HAP-1 (cell line): ENCODE data around the gene SKIL.
"Not testable (repeated sequence)": the region's sequence is repeated elsewhere in the genome, so short reads cannot be mapped to it uniquely, and the experiment has no call there.

ENCODE experiments used
- DNase-seq, 2 experiments: peaks; one replicate each; pipeline ENCODE4 v3.0.0-alpha.2; 2016 to 2020; ENCODE audit warnings: low spot score in 2 of 2
- H3K27me3 ChIP-seq: fragments of 250-450 bp; sonication (Bioruptor Pico); 2 replicates; pipeline ENCODE4 v1.5.1; 2020; ENCODE audit warnings: low read depth, mild to moderate bottlenecking, moderate library complexity
- H3K36me3 ChIP-seq: fragments of 250-450 bp; sonication (Bioruptor Pico); replicated peaks from 2 replicates; pipeline ENCODE4 v1.5.1; 2020; ENCODE audit warnings: mild to moderate bottlenecking
- H3K4me1 ChIP-seq: fragments of 250-450 bp; sonication (Bioruptor Pico); 2 replicates; pipeline ENCODE4 v1.5.1; 2020; ENCODE audit warnings: mild to moderate bottlenecking
- H3K4me3 ChIP-seq: fragments of 250-450 bp; sonication (Bioruptor Pico); 2 replicates; pipeline ENCODE4 v1.5.1; 2020; ENCODE audit warnings: mild to moderate bottlenecking, moderate library complexity
- H3K9me3 ChIP-seq: fragments of 250-450 bp; sonication (Bioruptor Pico); 2 replicates; pipeline ENCODE4 v1.5.1; 2020; ENCODE audit warnings: mild to moderate bottlenecking, moderate library complexity
- in situ Hi-C: fragments of 300-500 bp; cut with MboI; formaldehyde crosslinking; loops from 3 replicates; pipeline ENCODE4 v1.14.3; 2020; ENCODE audit warnings: low sequenced_read_pairs, inconsistent platforms, mixed read lengths

SKIL gene

GRCh38 chr3:170357176-170358041 is at the start of gene SKIL:
Gene SKIL, plus strand, starts transcription at chr3:170357715. Its CDS starts 2,617 bp downstream, at chr3:170360332.
- in situ Hi-C loops: no loop called here
- Histone ChIP-seq H3K27me3 (no peaks in the 10 kb centered on the region), H3K9me3 (no peaks in the 10 kb centered on the region), H3K36me3 (peaks cover 10% of the 10 kb centered on the region), H3K4me3 (peak within 1 kb of the TSS; percentile 83), H3K4me1 (peaks cover 12% of the 10 kb centered on the region; the same call in 1 of the 2 replicates)
- DNase-seq: peak; percentile 80 to 96

GRCh38 chr3:170309046-170309445 is 48.5 kb upstream of the SKIL start:
- in situ Hi-C loops: loop anchor here (25.0 kb wide), 1 partner anchor 503 kb away; no protein-coding TSS in a partner anchor
- H3K36me3 ChIP-seq: no peaks in the 10 kb centered on the region
- peaks cover 9% of the 10 kb centered on the region for H3K4me1 ChIP-seq

GRCh38 chr3:170317954-170318353 is 39.6 kb upstream of the SKIL start:
- no peak for DNase-seq
- Histone ChIP-seq H3K4me3 (no peak overlapping the region), H3K36me3 (no peaks in the 10 kb centered on the region), H3K4me1 (no peaks in the 10 kb centered on the region), H3K27me3 (no peaks in the 10 kb centered on the region), H3K9me3 (no peaks in the 10 kb centered on the region)
- in situ Hi-C loops: loop anchor here (25.0 kb wide), 1 partner anchor 494 kb away; no protein-coding TSS in a partner anchor

More at GRCh38 chr3:170309046-170309445, 48.5 kb upstream of the SKIL start:
- Histone ChIP-seq H3K4me3 (no peak overlapping the region), H3K27me3 (no peaks in the 10 kb centered on the region), H3K9me3 (no peaks in the 10 kb centered on the region)
- DNase-seq: no peak

GRCh38 chr3:170320461-170321121 is 36.9 kb upstream of the SKIL start:
- Histone ChIP-seq H3K27me3 (no peaks in the 10 kb centered on the region), H3K4me1 (no peaks in the 10 kb centered on the region), H3K36me3 (no peaks in the 10 kb centered on the region), H3K9me3 (no peaks in the 10 kb centered on the region; the same call in 1 of the 2 replicates), H3K4me3 (no peak overlapping the region)
- in situ Hi-C loops: loop anchor here (25.0 kb wide), 1 partner anchor 492 kb away; no protein-coding TSS in a partner anchor
- DNase-seq: no peak

- H3K4me3 ChIP-seq: no peak overlapping the region
- no peaks in the 10 kb centered on the region for H3K36me3 ChIP-seq
- no peaks in the 10 kb centered on the region for H3K27me3 ChIP-seq
- H3K4me1 ChIP-seq: no peaks in the 10 kb centered on the region
- in situ Hi-C loops: loop anchor here (25.0 kb wide), 1 partner anchor 491 kb away; no protein-coding TSS in a partner anchor
- DNase-seq: no peak
- H3K9me3 ChIP-seq: no peaks in the 10 kb centered on the region; the same call in 1 of the 2 replicates
Measured at GRCh38 chr3:170321321-170322034, 36.0 kb upstream of the SKIL start.

GRCh38 chr3:170322566-170323269 is 34.8 kb upstream of the SKIL start:
- Histone ChIP-seq H3K4me3 (no peak overlapping the region), H3K9me3 (peaks cover 3% of the 10 kb centered on the region; the same call in 1 of the 2 replicates), H3K36me3 (no peaks in the 10 kb centered on the region), H3K27me3 (no peaks in the 10 kb centered on the region), H3K4me1 (no peaks in the 10 kb centered on the region)
- DNase-seq: no peak
- in situ Hi-C loops: loop anchor here (25.0 kb wide), 1 partner anchor 490 kb away; no protein-coding TSS in a partner anchor

GRCh38 chr3:170323331-170323730 is 34.2 kb upstream of the SKIL start:
- H3K4me1 ChIP-seq: no peaks in the 10 kb centered on the region
- peaks cover 3% of the 10 kb centered on the region for H3K9me3 ChIP-seq
- H3K4me3 ChIP-seq: no peak overlapping the region
- in situ Hi-C loops: loop anchor here (25.0 kb wide), 1 partner anchor 489 kb away; no protein-coding TSS in a partner anchor
- no peaks in the 10 kb centered on the region for H3K27me3 ChIP-seq
- no peaks in the 10 kb centered on the region for H3K36me3 ChIP-seq
- no peak for DNase-seq

- H3K4me1 ChIP-seq: no peaks in the 10 kb centered on the region
- H3K9me3 ChIP-seq: peaks cover 3% of the 10 kb centered on the region
- no peak overlapping the region for H3K4me3 ChIP-seq
- DNase-seq: no peak
- in situ Hi-C loops: loop anchor here (25.0 kb wide), 1 partner anchor 487 kb away; no protein-coding TSS in a partner anchor
- H3K36me3 ChIP-seq: no peaks in the 10 kb centered on the region
- H3K27me3 ChIP-seq: no peaks in the 10 kb centered on the region
Measured at GRCh38 chr3:170324962-170325361, 32.6 kb upstream of the SKIL start.

- H3K4me3 ChIP-seq: no peak overlapping the region
- in situ Hi-C loops: no loop called here
- no peaks in the 10 kb centered on the region for H3K4me1 ChIP-seq
- H3K36me3 ChIP-seq: no peaks in the 10 kb centered on the region
- H3K9me3 ChIP-seq: peaks cover 3% of the 10 kb centered on the region
- H3K27me3 ChIP-seq: no peaks in the 10 kb centered on the region
- no peak for DNase-seq
Measured at GRCh38 chr3:170327040-170327808, 30.3 kb upstream of the SKIL start.

GRCh38 chr3:170327868-170328548 is 29.5 kb upstream of the SKIL start:
- in situ Hi-C loops, H3K36me3 ChIP-seq, H3K4me3 ChIP-seq, H3K4me1 ChIP-seq, H3K9me3 ChIP-seq, H3K27me3 ChIP-seq, DNase-seq: not testable (repeated sequence)

- H3K27me3 ChIP-seq: no peaks in the 10 kb centered on the region
- peaks cover 3% of the 10 kb centered on the region; the same call in 1 of the 2 replicates for H3K9me3 ChIP-seq
- H3K4me3 ChIP-seq: no peak overlapping the region
- DNase-seq: no peak
- in situ Hi-C loops: no loop called here
- H3K36me3 ChIP-seq: no peaks in the 10 kb centered on the region
- H3K4me1 ChIP-seq: no peaks in the 10 kb centered on the region
Measured at GRCh38 chr3:170330366-170330765, 27.1 kb upstream of the SKIL start.

- no peaks in the 10 kb centered on the region for H3K4me1 ChIP-seq
- DNase-seq: no peak
- no peaks in the 10 kb centered on the region for H3K27me3 ChIP-seq
- H3K4me3 ChIP-seq: no peak overlapping the region
- in situ Hi-C loops: no loop called here
- peaks cover 3% of the 10 kb centered on the region; the same call in 1 of the 2 replicates for H3K9me3 ChIP-seq
- H3K36me3 ChIP-seq: no peaks in the 10 kb centered on the region
Measured at GRCh38 chr3:170331143-170331542, 26.4 kb upstream of the SKIL start.
